Upper lobe of left lung (tissue), 4 donors: ENCODE measurements around the gene KITLG.

Experiments
- EP300 ChIP-seq, 4 donors: sonication (generic); formaldehyde crosslinking; IDR thresholded peaks; one replicate each; pipeline ENCODE4 v1.5.1; 2017; ENCODE audit warnings: antibody characterized with exemption in 4 of 4, control low read depth in 2 of 4
- POLR2A ChIP-seq, 4 donors: fragments of 450-650 bp; IDR thresholded peaks; one replicate each; pipeline ENCODE4 v1.5.1; 2016 to 2017; ENCODE audit warnings: antibody characterized with exemption in 4 of 4, mild to moderate bottlenecking in 2 of 4
- POLR2AphosphoS5 ChIP-seq, 2 donors: sonication (generic); formaldehyde crosslinking; IDR thresholded peaks; one replicate each; pipeline ENCODE4 v1.5.1; 2017; ENCODE audit warnings: antibody characterized with exemption in 2 of 2
- TF ChIP-seq, protein P1 (sequence below), 6 experiments: fragments of 450-650 bp in 4 of 6; fragments of 200-600 bp in 2 of 6; sonication (generic) in 2 of 6; IDR thresholded peaks; one replicate each; pipeline ENCODE4 v1.5.1; 2016 to 2019; ENCODE audit warnings: antibody characterized with exemption in 6 of 6

DNA sequence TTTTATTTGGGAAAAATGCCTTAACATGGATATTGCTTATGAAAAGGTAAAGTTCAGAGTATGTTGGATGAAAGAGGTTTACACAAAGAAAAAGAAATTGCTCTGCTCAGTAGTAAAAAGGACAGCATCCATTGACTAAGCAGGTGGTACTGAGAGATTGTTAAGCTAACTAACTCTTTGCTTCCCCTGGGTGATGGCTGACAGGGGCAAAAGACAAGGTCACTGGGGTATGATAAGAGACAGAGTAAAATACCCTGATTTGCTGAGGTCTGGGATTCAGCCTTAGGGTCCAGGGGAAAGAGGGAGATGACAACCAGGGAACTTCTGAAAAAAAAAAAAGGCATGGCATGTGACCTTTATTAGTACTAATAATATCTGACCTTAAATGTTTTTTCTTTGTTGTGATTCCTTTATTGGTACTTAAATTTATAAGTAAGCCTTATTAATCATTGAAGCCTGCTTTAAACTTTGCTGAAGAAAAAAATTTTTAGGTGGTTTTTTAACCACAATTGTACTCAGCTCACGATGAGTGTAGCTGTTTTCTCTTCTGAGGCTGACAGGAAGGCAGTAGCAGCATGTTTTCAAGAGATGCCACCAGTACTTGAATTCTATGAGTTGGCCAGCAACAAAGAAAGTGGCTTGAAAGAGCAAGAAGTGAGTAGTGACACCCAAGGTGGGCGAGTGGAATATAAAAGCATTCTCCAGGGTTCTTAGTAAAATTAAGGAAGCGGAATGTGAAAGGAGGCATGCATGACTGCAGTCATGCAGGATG is 43.7 kb upstream of the KITLG start:
- TF ChIP-seq, protein P1, sequence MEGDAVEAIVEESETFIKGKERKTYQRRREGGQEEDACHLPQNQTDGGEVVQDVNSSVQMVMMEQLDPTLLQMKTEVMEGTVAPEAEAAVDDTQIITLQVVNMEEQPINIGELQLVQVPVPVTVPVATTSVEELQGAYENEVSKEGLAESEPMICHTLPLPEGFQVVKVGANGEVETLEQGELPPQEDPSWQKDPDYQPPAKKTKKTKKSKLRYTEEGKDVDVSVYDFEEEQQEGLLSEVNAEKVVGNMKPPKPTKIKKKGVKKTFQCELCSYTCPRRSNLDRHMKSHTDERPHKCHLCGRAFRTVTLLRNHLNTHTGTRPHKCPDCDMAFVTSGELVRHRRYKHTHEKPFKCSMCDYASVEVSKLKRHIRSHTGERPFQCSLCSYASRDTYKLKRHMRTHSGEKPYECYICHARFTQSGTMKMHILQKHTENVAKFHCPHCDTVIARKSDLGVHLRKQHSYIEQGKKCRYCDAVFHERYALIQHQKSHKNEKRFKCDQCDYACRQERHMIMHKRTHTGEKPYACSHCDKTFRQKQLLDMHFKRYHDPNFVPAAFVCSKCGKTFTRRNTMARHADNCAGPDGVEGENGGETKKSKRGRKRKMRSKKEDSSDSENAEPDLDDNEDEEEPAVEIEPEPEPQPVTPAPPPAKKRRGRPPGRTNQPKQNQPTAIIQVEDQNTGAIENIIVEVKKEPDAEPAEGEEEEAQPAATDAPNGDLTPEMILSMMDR (IDR thresholded peaks at IDR 0.05): no peak
- TF ChIP-seq POLR2A (IDR thresholded peaks at IDR 0.05) (no peak), EP300 (IDR thresholded peaks at IDR 0.05) (no peak), POLR2AphosphoS5 (IDR thresholded peaks at IDR 0.05) (no peak)
